Neural progenitor cell (in vitro differentiated cells): ENCODE data around the gene KIFC3.

Experiments
- EZH2 ChIP-seq: fragments of 200-600 bp; sonication (generic); IDR thresholded peaks from 2 replicates; pipeline ENCODE4 v1.6.1; 2017; ENCODE audit warnings: antibody characterized with exemption, mild to moderate bottlenecking, moderate library complexity
- EZH2phosphoT487 ChIP-seq: fragments of 200-600 bp; sonication (generic); IDR thresholded peaks from 2 replicates; pipeline ENCODE4 v1.6.1; 2017; ENCODE audit warnings: antibody characterized with exemption
- TF ChIP-seq, protein P1 (sequence below): fragments of 200-600 bp; sonication (generic); IDR thresholded peaks from 2 replicates; pipeline ENCODE4 v1.5.1; 2017; ENCODE audit warnings: antibody characterized with exemption, mild to moderate bottlenecking

DNA sequence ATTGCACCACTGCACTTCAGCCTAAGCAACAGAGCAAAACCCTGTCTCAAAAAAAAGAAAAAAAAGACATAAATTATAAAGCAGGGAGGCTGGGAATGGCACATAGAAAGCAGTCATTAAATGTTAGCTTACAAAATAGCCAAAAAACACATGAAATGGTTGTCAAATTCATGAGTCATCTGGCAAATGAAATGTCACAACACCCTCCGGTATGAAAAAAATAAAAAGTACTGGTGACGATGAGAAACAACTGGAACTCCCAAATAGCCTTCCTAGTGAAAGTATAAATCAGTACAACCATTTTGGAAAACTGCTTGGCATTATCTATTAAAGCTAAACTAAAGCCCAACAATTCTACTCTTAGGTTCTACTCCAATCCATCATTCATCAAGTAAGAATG lies 70.3 kb downstream of the KIFC3 start:
- TF ChIP-seq EZH2phosphoT487 = no peak
- TF ChIP-seq, protein P1, sequence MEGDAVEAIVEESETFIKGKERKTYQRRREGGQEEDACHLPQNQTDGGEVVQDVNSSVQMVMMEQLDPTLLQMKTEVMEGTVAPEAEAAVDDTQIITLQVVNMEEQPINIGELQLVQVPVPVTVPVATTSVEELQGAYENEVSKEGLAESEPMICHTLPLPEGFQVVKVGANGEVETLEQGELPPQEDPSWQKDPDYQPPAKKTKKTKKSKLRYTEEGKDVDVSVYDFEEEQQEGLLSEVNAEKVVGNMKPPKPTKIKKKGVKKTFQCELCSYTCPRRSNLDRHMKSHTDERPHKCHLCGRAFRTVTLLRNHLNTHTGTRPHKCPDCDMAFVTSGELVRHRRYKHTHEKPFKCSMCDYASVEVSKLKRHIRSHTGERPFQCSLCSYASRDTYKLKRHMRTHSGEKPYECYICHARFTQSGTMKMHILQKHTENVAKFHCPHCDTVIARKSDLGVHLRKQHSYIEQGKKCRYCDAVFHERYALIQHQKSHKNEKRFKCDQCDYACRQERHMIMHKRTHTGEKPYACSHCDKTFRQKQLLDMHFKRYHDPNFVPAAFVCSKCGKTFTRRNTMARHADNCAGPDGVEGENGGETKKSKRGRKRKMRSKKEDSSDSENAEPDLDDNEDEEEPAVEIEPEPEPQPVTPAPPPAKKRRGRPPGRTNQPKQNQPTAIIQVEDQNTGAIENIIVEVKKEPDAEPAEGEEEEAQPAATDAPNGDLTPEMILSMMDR = no peak
- no peak for TF ChIP-seq EZH2
